ENCODE measurements around the gene PPIL4.

DNA sequence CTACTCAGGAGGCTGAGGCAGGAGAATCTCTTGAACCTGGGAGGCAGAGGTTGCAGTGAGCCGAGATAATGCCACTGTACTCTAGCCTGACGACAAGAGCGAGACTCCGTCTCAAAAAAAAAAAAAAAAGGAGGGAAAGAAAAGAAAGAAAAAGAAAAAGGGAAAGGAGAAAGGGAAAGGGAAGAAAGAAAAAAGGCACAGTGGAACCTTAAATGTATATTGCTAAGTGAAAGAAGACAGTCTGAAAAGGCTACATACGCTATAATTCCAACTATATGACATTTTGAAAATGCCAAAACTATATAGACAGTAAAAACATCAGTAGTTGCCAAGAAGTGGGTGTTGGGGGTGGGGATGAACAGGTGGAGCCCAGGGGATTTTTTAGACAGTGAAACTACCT is 16.2 kb downstream of the PPIL4 start:
- TF ChIP-seq, protein P1, sequence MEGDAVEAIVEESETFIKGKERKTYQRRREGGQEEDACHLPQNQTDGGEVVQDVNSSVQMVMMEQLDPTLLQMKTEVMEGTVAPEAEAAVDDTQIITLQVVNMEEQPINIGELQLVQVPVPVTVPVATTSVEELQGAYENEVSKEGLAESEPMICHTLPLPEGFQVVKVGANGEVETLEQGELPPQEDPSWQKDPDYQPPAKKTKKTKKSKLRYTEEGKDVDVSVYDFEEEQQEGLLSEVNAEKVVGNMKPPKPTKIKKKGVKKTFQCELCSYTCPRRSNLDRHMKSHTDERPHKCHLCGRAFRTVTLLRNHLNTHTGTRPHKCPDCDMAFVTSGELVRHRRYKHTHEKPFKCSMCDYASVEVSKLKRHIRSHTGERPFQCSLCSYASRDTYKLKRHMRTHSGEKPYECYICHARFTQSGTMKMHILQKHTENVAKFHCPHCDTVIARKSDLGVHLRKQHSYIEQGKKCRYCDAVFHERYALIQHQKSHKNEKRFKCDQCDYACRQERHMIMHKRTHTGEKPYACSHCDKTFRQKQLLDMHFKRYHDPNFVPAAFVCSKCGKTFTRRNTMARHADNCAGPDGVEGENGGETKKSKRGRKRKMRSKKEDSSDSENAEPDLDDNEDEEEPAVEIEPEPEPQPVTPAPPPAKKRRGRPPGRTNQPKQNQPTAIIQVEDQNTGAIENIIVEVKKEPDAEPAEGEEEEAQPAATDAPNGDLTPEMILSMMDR (IDR thresholded peaks at IDR 0.05), result no peak
- TF ChIP-seq POLR2A (IDR thresholded peaks at IDR 0.05), result no peak
- TF ChIP-seq POLR2AphosphoS5 (IDR thresholded peaks at IDR 0.05), result no peak
